ENCODE data around the gene CYB5R4. TPM values are rescaled to one million over a fixed set of nuclear protein-coding genes. Genes with fewer than 3 reads are reported as not detected.
A peak's percentile ranks its signal among the peaks of the same experiment; 100 is the strongest.

The CYB5R4 gene
- total RNA-seq, 1 donor from 2014 or later = 13.0 TPM

DNA sequence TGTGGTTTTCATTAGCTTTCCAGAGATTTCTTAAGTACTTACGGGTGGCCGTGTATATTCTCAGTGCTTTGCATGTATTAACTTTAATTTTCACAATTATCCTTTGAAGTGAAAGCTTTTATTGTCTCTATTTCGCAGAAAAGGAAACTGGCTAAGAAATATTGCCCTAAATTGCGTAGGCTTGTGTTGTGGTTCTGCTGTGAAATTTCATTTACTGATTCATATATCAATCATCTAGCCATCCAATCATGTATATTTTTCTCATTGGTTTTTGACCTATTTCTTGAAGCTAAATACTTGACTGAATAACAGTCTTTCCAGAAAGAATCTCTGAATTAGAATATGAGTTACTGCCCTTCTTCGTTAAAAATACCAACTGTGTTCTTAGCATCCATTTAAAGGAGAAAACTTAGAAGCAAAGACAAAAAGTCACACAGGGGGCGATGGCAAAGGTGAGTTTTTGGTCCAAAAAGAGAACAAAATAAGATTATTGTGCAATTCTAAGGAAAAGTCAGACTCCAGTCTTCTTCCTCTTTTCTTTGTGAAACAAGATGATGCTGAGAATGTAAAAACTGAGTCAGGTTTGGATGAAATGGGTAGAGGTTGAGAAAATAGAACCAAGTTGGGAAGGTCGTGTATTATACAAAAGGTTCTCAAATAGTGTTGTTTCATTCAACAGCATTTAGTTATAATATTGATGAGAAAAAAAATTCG lies 1.4 kb downstream of the CYB5R4 start:
- TF ChIP-seq, protein P1, sequence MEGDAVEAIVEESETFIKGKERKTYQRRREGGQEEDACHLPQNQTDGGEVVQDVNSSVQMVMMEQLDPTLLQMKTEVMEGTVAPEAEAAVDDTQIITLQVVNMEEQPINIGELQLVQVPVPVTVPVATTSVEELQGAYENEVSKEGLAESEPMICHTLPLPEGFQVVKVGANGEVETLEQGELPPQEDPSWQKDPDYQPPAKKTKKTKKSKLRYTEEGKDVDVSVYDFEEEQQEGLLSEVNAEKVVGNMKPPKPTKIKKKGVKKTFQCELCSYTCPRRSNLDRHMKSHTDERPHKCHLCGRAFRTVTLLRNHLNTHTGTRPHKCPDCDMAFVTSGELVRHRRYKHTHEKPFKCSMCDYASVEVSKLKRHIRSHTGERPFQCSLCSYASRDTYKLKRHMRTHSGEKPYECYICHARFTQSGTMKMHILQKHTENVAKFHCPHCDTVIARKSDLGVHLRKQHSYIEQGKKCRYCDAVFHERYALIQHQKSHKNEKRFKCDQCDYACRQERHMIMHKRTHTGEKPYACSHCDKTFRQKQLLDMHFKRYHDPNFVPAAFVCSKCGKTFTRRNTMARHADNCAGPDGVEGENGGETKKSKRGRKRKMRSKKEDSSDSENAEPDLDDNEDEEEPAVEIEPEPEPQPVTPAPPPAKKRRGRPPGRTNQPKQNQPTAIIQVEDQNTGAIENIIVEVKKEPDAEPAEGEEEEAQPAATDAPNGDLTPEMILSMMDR (IDR thresholded peaks at IDR 0.05; ENCODE audit: unreplicated experiment) = no peak
- peak overlapping the region; percentile 100 for H3K4me3 Mint-ChIP-seq (ENCODE audit: unreplicated experiment)

GRCh38 chr6:83862776-83863471 lies 3.4 kb downstream of the CYB5R4 start:
- Mint-ChIP-seq H3K4me1 (ENCODE audit: unreplicated experiment) (peaks cover 10% of the 10 kb centered on the region), H3K27me3 (ENCODE audit: unreplicated experiment) (peaks cover 2% of the 10 kb centered on the region), H3K4me3 (ENCODE audit: unreplicated experiment) (no peak overlapping the region), H3K36me3 (ENCODE audit: low read depth, unreplicated experiment) (peaks cover 23% of the 10 kb centered on the region), H3K9me3 (ENCODE audit: unreplicated experiment) (peaks cover 6% of the 10 kb centered on the region), H3K27ac (ENCODE audit: unreplicated experiment) (no peak overlapping the region)
- TF ChIP-seq, protein P1 (IDR thresholded peaks at IDR 0.05; ENCODE audit: unreplicated experiment) = no peak
- DNase-seq (ENCODE audit: low spot score) = no peak

More for the DNA sequence above, 1.4 kb downstream of the CYB5R4 start:
- no peaks in the 10 kb centered on the region for H3K9me3 Mint-ChIP-seq (ENCODE audit: unreplicated experiment)
- no peak for DNase-seq (ENCODE audit: low spot score)
- peaks cover 5% of the 10 kb centered on the region for H3K4me1 Mint-ChIP-seq (ENCODE audit: unreplicated experiment)
- peaks cover 10% of the 10 kb centered on the region for H3K36me3 Mint-ChIP-seq (ENCODE audit: low read depth, unreplicated experiment)
- H3K27ac Mint-ChIP-seq (ENCODE audit: unreplicated experiment) = no peak overlapping the region
- peaks cover 2% of the 10 kb centered on the region for H3K27me3 Mint-ChIP-seq (ENCODE audit: unreplicated experiment)

DNA sequence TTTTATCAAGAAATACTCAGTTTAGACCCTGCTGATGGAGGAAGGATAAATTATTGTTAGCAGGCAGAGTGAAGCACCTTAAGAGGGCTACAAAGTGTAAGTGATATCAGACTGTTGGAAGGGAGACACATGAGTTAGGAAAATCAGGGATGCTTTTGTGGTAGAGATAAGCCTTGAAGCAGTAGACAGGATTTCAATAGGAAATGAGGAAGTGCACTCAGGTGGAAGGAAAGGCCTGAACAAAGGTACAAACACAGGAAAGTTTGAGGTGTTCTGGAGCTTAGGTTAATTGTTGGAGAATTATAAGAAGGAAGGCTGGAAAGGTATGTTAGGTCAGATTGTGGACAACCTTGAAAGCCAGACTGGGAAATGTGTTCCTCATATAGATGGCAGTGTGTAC lies 7.6 kb downstream of the CYB5R4 start:
- TF ChIP-seq, protein P1 (IDR thresholded peaks at IDR 0.05; ENCODE audit: unreplicated experiment) = no peak
- Mint-ChIP-seq H3K4me1 (ENCODE audit: unreplicated experiment) (peaks cover 6% of the 10 kb centered on the region), H3K27me3 (ENCODE audit: unreplicated experiment) (no peaks in the 10 kb centered on the region), H3K36me3 (ENCODE audit: low read depth, unreplicated experiment) (peaks cover 31% of the 10 kb centered on the region), H3K27ac (ENCODE audit: unreplicated experiment) (peak overlapping the region; percentile 52), H3K4me3 (ENCODE audit: unreplicated experiment) (peak overlapping the region; percentile 3), H3K9me3 (ENCODE audit: unreplicated experiment) (peaks cover 6% of the 10 kb centered on the region)
- no peak for DNase-seq (ENCODE audit: low spot score)

DNA sequence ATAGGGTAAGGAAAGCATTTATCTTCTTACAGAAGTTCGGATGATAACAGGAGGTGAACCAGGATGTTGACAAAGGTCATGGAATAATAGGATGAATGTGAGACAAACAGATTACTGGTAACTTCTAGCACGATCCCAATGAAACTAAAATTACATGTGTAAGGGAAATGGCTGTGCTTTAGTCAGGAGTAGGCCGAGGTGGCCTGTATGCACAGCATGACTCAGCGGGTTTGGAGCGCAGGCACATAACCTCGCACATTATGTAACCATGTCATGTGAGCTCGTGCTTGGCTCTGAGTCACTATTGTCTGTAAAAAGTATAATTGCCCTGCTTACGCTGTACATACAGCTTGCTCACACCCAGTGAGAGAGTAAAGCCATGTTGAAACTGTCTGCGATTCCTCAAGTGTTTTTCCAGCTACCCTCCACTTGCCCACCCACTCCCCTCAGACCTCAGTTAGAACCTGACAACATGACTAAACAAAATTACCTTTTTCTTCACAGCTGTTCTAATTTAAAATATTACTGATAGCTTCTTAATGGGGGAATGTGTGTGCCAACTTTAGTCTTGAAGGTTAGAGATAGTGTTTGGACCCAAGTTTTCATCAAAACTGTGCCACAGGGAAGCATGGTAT lies 8.2 kb downstream of the CYB5R4 start:
- Mint-ChIP-seq H3K27ac (ENCODE audit: unreplicated experiment) (peak overlapping the region; percentile 52), H3K9me3 (ENCODE audit: unreplicated experiment) (peaks cover 6% of the 10 kb centered on the region), H3K4me3 (ENCODE audit: unreplicated experiment) (peak overlapping the region; percentile 3), H3K36me3 (ENCODE audit: low read depth, unreplicated experiment) (peaks cover 31% of the 10 kb centered on the region), H3K27me3 (ENCODE audit: unreplicated experiment) (no peaks in the 10 kb centered on the region), H3K4me1 (ENCODE audit: unreplicated experiment) (peaks cover 6% of the 10 kb centered on the region)
- no peak for DNase-seq (ENCODE audit: low spot score)
- TF ChIP-seq, protein P1 (IDR thresholded peaks at IDR 0.05; ENCODE audit: unreplicated experiment) = no peak
